Measurements from ENCODE around the gene CPNE5. TPM values are rescaled to one million over a fixed set of nuclear protein-coding genes. Genes with fewer than 3 reads are reported as not detected.

Gene CPNE5
- total RNA-seq, 1 experiment from 2014 or later, result not detected

GRCh38 chr6:36729161-36729524 lies 110.1 kb downstream of the CPNE5 start:
- Mint-ChIP-seq H3K27me3 (ENCODE audit: insufficient read depth, unreplicated experiment) (no peaks in the 10 kb centered on the region), H3K4me3 (ENCODE audit: unreplicated experiment) (no peak overlapping the region), H3K36me3 (ENCODE audit: insufficient read depth, unreplicated experiment) (no peaks in the 10 kb centered on the region), H3K9me3 (ENCODE audit: unreplicated experiment) (no peaks in the 10 kb centered on the region), H3K4me1 (ENCODE audit: low read depth, unreplicated experiment) (peaks cover 7% of the 10 kb centered on the region), H3K27ac (ENCODE audit: unreplicated experiment) (no peak overlapping the region)
- Histone ChIP-seq H3K4me1 (no peaks in the 10 kb centered on the region), H3K27me3 (replicated peaks; ENCODE audit: control insufficient read depth, insufficient read depth, low read length) (no peaks in the 10 kb centered on the region), H3K36me3 (ENCODE audit: control insufficient read depth, insufficient read depth, low read length) (no peaks in the 10 kb centered on the region), H3K9me3 (no peaks in the 10 kb centered on the region), H3K4me3 (ENCODE audit: low read depth, low read length) (no peak overlapping the region)
- intact Hi-C loops (cut with micrococcal nuclease; ENCODE audit: unreplicated experiment), result no loop called here
- TF ChIP-seq, protein P1, sequence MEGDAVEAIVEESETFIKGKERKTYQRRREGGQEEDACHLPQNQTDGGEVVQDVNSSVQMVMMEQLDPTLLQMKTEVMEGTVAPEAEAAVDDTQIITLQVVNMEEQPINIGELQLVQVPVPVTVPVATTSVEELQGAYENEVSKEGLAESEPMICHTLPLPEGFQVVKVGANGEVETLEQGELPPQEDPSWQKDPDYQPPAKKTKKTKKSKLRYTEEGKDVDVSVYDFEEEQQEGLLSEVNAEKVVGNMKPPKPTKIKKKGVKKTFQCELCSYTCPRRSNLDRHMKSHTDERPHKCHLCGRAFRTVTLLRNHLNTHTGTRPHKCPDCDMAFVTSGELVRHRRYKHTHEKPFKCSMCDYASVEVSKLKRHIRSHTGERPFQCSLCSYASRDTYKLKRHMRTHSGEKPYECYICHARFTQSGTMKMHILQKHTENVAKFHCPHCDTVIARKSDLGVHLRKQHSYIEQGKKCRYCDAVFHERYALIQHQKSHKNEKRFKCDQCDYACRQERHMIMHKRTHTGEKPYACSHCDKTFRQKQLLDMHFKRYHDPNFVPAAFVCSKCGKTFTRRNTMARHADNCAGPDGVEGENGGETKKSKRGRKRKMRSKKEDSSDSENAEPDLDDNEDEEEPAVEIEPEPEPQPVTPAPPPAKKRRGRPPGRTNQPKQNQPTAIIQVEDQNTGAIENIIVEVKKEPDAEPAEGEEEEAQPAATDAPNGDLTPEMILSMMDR (IDR thresholded peaks at IDR 0.05; ENCODE audit: insufficient read depth in 1 of 2, low read depth in 1 of 2, low read length in 1 of 2, severe bottlenecking in 1 of 2, unreplicated experiment in 1 of 2), result no peak
- no TSS peak for BruUV-seq (replicated peaks)
- no peak for DNase-seq
- CTCF ChIA-PET, result no interaction called here
- POLR2A ChIA-PET, result no interaction called here

DNA sequence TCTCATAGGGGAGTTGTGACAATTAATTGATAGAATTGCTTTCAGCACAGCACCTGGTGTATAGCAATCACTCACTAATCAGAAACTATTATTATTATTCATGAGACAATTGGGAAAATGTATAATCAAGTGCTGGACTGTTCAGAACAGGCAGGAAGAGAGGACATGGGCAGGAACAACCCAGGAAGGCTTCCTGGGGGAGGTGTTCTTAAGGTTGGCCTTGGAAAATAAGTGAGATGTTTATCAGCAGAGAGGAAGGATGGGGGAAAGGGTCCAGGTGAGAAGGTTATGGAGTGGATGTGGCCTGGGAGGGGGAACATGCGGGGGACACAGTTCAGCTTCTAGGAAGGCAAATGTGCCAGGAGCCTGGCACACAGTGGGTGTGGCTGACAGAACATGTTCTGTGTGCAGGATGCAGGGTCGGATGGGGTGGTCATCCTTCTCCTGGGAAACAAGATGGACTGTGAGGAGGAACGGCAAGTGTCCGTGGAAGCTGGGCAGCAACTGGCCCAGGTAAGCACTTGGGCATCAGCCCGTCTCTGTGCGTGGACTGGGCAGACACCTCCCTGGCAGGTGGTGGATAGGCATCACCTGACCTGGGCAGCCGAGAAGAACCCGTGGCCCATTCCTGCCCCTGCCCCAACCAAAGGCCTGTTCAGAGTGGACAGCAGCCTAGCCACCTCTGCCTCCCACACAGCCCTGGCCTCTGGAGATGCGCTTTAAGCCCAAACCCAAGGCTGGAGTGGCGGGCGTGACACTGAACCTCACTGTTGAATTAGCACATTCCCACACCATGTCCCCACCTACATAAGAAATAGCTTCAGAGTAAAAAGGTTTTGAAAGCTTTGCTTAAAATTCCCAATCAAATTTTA lies 110.7 kb downstream of the CPNE5 start:
- Mint-ChIP-seq H3K27ac (ENCODE audit: unreplicated experiment) (no peak overlapping the region), H3K27me3 (ENCODE audit: insufficient read depth, unreplicated experiment) (no peaks in the 10 kb centered on the region), H3K4me1 (ENCODE audit: low read depth, unreplicated experiment) (peaks cover 7% of the 10 kb centered on the region), H3K9me3 (ENCODE audit: unreplicated experiment) (no peaks in the 10 kb centered on the region), H3K36me3 (ENCODE audit: insufficient read depth, unreplicated experiment) (no peaks in the 10 kb centered on the region), H3K4me3 (ENCODE audit: unreplicated experiment) (no peak overlapping the region)
- DNase-seq, result no peak
- TF ChIP-seq, protein P1 (IDR thresholded peaks at IDR 0.05; ENCODE audit: insufficient read depth in 1 of 2, low read depth in 1 of 2, low read length in 1 of 2, severe bottlenecking in 1 of 2, unreplicated experiment in 1 of 2), result no peak
- Histone ChIP-seq H3K4me1 (no peaks in the 10 kb centered on the region), H3K27me3 (replicated peaks; ENCODE audit: control insufficient read depth, insufficient read depth, low read length) (no peaks in the 10 kb centered on the region), H3K36me3 (ENCODE audit: control insufficient read depth, insufficient read depth, low read length) (no peaks in the 10 kb centered on the region), H3K9me3 (no peaks in the 10 kb centered on the region), H3K4me3 (ENCODE audit: low read depth, low read length) (no peak overlapping the region)
- ChIA-PET CTCF (no interaction called here), POLR2A (no interaction called here)
- intact Hi-C loops (cut with micrococcal nuclease; ENCODE audit: unreplicated experiment), result no loop called here
- no TSS peak for BruUV-seq (replicated peaks)

DNA sequence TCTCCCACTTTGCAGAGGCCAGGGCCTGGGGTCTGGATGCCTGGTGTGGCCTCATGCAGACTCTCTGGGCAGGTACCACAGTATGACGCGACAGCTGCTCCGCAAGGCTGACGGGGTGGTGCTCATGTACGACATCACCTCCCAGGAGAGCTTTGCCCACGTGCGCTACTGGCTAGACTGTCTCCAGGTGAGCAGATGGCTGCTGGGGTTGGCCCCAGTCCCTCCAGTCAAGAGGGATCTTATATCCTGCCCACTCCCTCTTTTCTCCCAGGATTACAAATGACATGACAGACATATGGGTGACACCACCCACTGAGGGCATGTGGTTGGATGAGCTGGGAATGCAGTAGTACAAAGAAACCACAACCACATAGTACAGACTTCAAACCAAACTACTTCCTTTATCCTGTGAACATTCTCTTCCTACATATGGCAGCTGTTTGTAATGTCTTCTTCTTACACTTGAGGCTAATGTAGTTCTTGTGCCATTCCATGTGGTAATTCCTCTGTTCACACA lies 111.7 kb downstream of the CPNE5 start:
- H3K36me3 Mint-ChIP-seq (ENCODE audit: insufficient read depth, unreplicated experiment), result no peaks in the 10 kb centered on the region
- no peak overlapping the region for H3K4me3 Mint-ChIP-seq (ENCODE audit: unreplicated experiment)
- intact Hi-C loops (cut with micrococcal nuclease; ENCODE audit: unreplicated experiment), result no loop called here
- H3K27me3 Mint-ChIP-seq (ENCODE audit: insufficient read depth, unreplicated experiment), result no peaks in the 10 kb centered on the region
- H3K27ac Mint-ChIP-seq (ENCODE audit: unreplicated experiment), result no peak overlapping the region
- ChIA-PET CTCF (no interaction called here), POLR2A (no interaction called here)
- no TSS peak for BruUV-seq (replicated peaks)
- H3K9me3 Mint-ChIP-seq (ENCODE audit: unreplicated experiment), result no peaks in the 10 kb centered on the region
- H3K9me3 ChIP-seq, result no peaks in the 10 kb centered on the region
- H3K4me1 Mint-ChIP-seq (ENCODE audit: low read depth, unreplicated experiment), result peaks cover 7% of the 10 kb centered on the region
- H3K36me3 ChIP-seq (ENCODE audit: control insufficient read depth, insufficient read depth, low read length), result no peaks in the 10 kb centered on the region
- no peaks in the 10 kb centered on the region for H3K27me3 ChIP-seq (replicated peaks; ENCODE audit: control insufficient read depth, insufficient read depth, low read length)
- no peaks in the 10 kb centered on the region for H3K4me1 ChIP-seq
- DNase-seq, result no peak
- TF ChIP-seq, protein P1 (IDR thresholded peaks at IDR 0.05; ENCODE audit: insufficient read depth in 1 of 2, low read depth in 1 of 2, low read length in 1 of 2, severe bottlenecking in 1 of 2, unreplicated experiment in 1 of 2), result no peak
- H3K4me3 ChIP-seq (ENCODE audit: low read depth, low read length), result no peak overlapping the region
